Right kidney (tissue), 1 donor: Measurements from ENCODE around the gene E2F4.
A peak's percentile ranks its signal among the peaks of the same experiment; 100 is the strongest.

Experiments used
- DNase-seq: peaks from one replicate; pipeline ENCODE4 v3.0.0-alpha.2; 2016

The E2F4 gene

GRCh38 chr16:67173808-67174705 lies 17.9 kb upstream of the E2F4 start:
- DNase-seq = peak; percentile 73

GRCh38 chr16:67174706-67175231 lies 17.2 kb upstream of the E2F4 start:
- DNase-seq = peak; percentile 35

GRCh38 chr16:67176662-67177061 lies 15.3 kb upstream of the E2F4 start:
- DNase-seq = no peak

- peak; percentile 71 for DNase-seq
Observed at GRCh38 chr16:67177743-67178699, 13.9 kb upstream of the E2F4 start.

GRCh38 chr16:67179421-67180080 lies 12.4 kb upstream of the E2F4 start:
- DNase-seq = no peak

- no peak for DNase-seq
Observed at GRCh38 chr16:67180166-67180565, 11.8 kb upstream of the E2F4 start.

GRCh38 chr16:67181346-67181745 lies 10.6 kb upstream of the E2F4 start:
- no peak for DNase-seq

- no peak for DNase-seq
Observed at GRCh38 chr16:67182288-67182687, 9.7 kb upstream of the E2F4 start.

- no peak for DNase-seq
Observed at GRCh38 chr16:67183284-67183626, 8.7 kb upstream of the E2F4 start.

GRCh38 chr16:67183627-67184452 lies 8.1 kb upstream of the E2F4 start, which contains the start of gene MATCAP1:
Gene MATCAP1 (minus strand): TSS chr16:67183963. CDS start chr16:67180610, 3,353 bp downstream.
- peak; percentile 100 for DNase-seq

- DNase-seq = peak; percentile 35
Observed at GRCh38 chr16:67184453-67184994, 7.4 kb upstream of the E2F4 start.

- DNase-seq = peak; percentile 70
Observed at GRCh38 chr16:67184995-67185650, 6.8 kb upstream of the E2F4 start.

- no peak for DNase-seq
Observed at GRCh38 chr16:67185651-67186134, 6.3 kb upstream of the E2F4 start.

- DNase-seq = no peak
Observed at GRCh38 chr16:67186550-67186950, 5.4 kb upstream of the E2F4 start.

GRCh38 chr16:67187175-67187890 lies 4.6 kb upstream of the E2F4 start:
- DNase-seq = no peak

- DNase-seq = no peak
Observed at GRCh38 chr16:67188323-67188722, 3.6 kb upstream of the E2F4 start.

- no peak for DNase-seq
Observed at GRCh38 chr16:67188798-67189197, 3.2 kb upstream of the E2F4 start.

GRCh38 chr16:67190041-67190440 lies 1.9 kb upstream of the E2F4 start, which contains the start of gene EXOC3L1:
Gene EXOC3L1 (minus strand): TSS chr16:67190136. CDS start chr16:67189676, 460 bp downstream.
- no peak for DNase-seq
